A673 (cell line): Measurements from ENCODE around the gene SPRED2. TPM values are rescaled to one million over a fixed set of nuclear protein-coding genes. Genes with fewer than 3 reads are reported as not detected.
A peak's percentile ranks its signal among the peaks of the same experiment; 100 is the strongest.

Source experiments
- BruUV-seq: library from RNA; stranded (reverse); fragments of 400-500 nt; replicated peaks from 2 replicates; lab custom pipeline; 2021; lab: Mats Ljungman, UMichigan
- CTCF ChIA-PET: fragments of 300-600 bp; sonication (Branson Sonifier 250); formaldehyde crosslinking; loops from one replicate; lab custom pipeline; 2022; ENCODE audit warnings: antibody characterized with exemption; lab: Charles Lee
- POLR2A ChIA-PET: fragments of 300-600 bp; sonication (Branson Sonifier 250); formaldehyde crosslinking; loops from one replicate; lab custom pipeline; 2022; ENCODE audit warnings: antibody characterized with exemption; ENCODE audit not compliant: low non-redundant PET; lab: Charles Lee
- DNase-seq: peaks from one replicate; pipeline ENCODE4 v3.0.0-alpha.2; 2015; ENCODE audit warnings: low spot score
- H3K27ac ChIP-seq: fragments of 200-600 bp; sonication (generic); 2 replicates; pipeline ENCODE4 v1.5.1; 2016; ENCODE audit warnings: mixed run types, low read depth, mild to moderate bottlenecking, mixed read lengths, antibody characterized with exemption, low read length; ENCODE audit not compliant: poor library complexity, severe bottlenecking
- H3K27me3 ChIP-seq: fragments of 200-600 bp; sonication (generic); replicated peaks from 2 replicates; pipeline ENCODE4 v1.6.1; 2017; ENCODE audit warnings: mixed run types, low read depth, mild to moderate bottlenecking, mixed read lengths, antibody characterized with exemption, low read length; ENCODE audit not compliant: insufficient read depth, poor library complexity
- H3K36me3 ChIP-seq: fragments of 200-600 bp; sonication (generic); 2 replicates; pipeline ENCODE4 v1.6.1; 2016; ENCODE audit warnings: mixed run types, mild to moderate bottlenecking, mixed read lengths, antibody characterized with exemption, low read length; ENCODE audit not compliant: insufficient read depth, poor library complexity, severe bottlenecking
- H3K4me1 ChIP-seq: fragments of 200-600 bp; sonication (generic); 2 replicates; pipeline ENCODE4 v1.6.1; 2017; ENCODE audit warnings: mixed run types, mild to moderate bottlenecking, mixed read lengths, antibody characterized with exemption, low read length; ENCODE audit not compliant: insufficient read depth, poor library complexity, severe bottlenecking
- H3K4me3 ChIP-seq: fragments of 200-600 bp; sonication (generic); 2 replicates; pipeline ENCODE4 v1.5.1; 2016; ENCODE audit warnings: low read depth, mixed run types, mild to moderate bottlenecking, mixed read lengths, low read length; ENCODE audit not compliant: poor library complexity, severe bottlenecking
- H3K9me3 ChIP-seq: fragments of 200-600 bp; sonication (generic); 2 replicates; pipeline ENCODE4 v1.6.1; 2016; ENCODE audit warnings: mixed run types, low read depth, mild to moderate bottlenecking, mixed read lengths, antibody characterized with exemption, low read length; ENCODE audit not compliant: poor library complexity, severe bottlenecking
- CTCF ChIP-seq: fragments of 300-800, 200-600 bp; sonication (generic); conservative IDR thresholded peaks from 2 replicates; pipeline ENCODE4 v1.5.1; 2017; ENCODE audit warnings: low read depth, mild to moderate bottlenecking, antibody characterized with exemption, low read length, moderate library complexity, mixed read lengths
- EZH2 ChIP-seq: fragments of 200-600 bp; sonication (generic); IDR thresholded peaks from 2 replicates; pipeline ENCODE4 v1.6.1; 2017; ENCODE audit warnings: borderline replicate concordance, low read depth, mild to moderate bottlenecking, mixed read lengths, antibody characterized with exemption, low read length; ENCODE audit not compliant: poor library complexity, severe bottlenecking
- intact Hi-C: fragments of 100-400 bp; cut with micrococcal nuclease; formaldehyde crosslinking; loops from one replicate; pipeline ENCODE4 v1.10.0; 2022; ENCODE audit not compliant: unreplicated experiment
- total RNA-seq: library from RNA; stranded (reverse); gene quantifications from 2 replicates; pipeline ENCODE4 v1.2.3, GENCODE V29; 2021

SPRED2 gene
- total RNA-seq, 1 experiment from 2014 or later: 79.4 TPM

- Histone ChIP-seq H3K9me3 (no peaks in the 10 kb centered on the region), H3K36me3 (peaks cover 29% of the 10 kb centered on the region), H3K4me3 (no peak overlapping the region), H3K27me3 (no peaks in the 10 kb centered on the region), H3K27ac (no peak overlapping the region), H3K4me1 (peaks cover 8% of the 10 kb centered on the region)
- intact Hi-C loops: no loop called here
- ChIA-PET POLR2A (no interaction called here), CTCF (no interaction called here)
- no peak for TF ChIP-seq EZH2
- TF ChIP-seq CTCF: no peak
- no peak for DNase-seq
- BruUV-seq: no TSS peak
Measured at GRCh38 chr2:65309699-65310098, 122.7 kb downstream of the SPRED2 start.

DNA sequence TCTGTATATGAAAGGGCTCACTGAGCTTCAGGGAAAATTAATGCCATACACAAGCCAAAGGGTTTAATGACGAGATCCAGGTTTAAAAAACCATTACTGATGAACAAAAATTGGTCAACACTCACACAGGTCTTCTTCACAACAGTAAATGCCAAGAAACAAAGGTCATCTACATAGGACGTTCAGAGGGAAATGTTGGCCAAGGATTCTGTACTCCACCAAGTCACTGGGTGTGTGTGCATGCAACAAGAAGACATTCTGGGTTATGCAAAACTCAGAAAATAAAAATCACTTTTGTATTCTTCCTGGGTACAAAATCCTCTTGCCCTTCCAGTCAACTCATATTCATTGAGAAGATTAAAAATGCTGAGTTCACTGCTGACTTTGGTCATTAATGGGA is 126.5 kb downstream of the SPRED2 start:
- Histone ChIP-seq H3K27ac (no peak overlapping the region), H3K9me3 (no peaks in the 10 kb centered on the region), H3K4me3 (no peak overlapping the region), H3K27me3 (no peaks in the 10 kb centered on the region), H3K36me3 (peaks cover 6% of the 10 kb centered on the region), H3K4me1 (peaks cover 19% of the 10 kb centered on the region)
- no TSS peak for BruUV-seq
- no peak for TF ChIP-seq CTCF
- TF ChIP-seq EZH2: no peak
- intact Hi-C loops: no loop called here
- ChIA-PET POLR2A (no interaction called here), CTCF (no interaction called here)
- no peak for DNase-seq

DNA sequence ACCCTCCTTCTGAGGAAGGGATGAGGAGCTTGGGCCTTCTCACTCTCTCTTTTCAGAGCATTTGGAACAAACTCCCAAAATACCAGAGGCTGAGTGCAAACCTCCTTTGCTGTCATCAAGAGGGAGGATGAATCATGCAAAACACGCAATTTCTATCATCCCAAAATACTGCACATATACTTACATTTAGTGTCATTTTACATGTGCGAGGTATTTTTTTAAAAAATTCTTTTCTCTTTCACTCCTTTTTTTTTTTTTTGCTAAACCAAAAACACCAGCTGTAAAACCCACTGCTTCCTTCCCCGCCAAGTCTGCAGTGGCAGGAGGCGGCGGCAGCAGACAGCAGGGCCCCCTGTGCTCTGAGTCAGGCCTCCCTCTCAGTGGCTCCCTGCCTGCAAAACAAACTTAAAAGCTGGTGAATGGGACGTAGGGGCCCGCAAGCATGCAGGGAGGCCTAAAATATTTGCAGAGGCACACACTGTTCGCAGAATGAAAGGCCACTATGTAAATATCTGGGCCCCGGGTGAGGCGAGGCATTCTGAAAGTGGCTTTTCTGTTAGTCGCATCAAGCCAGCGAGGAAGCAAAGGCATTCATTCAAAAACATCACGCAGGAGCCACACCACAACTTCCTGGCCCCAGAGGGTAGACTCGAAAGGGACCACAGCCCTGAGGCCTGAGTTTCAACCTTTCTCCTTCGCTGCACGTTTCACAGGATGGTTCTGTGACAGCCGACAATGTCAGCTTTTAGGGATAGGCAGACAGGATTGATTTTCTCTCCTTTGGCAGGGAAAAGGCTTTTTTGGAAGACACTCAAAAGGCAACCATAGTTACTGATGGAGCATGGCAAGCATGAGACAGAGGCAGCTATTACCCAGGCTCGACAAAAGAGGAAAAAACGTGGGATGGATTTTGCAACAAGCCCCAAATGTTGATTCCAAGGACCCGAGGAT is 131.4 kb downstream of the SPRED2 start:
- ChIA-PET POLR2A (no interaction called here), CTCF (interaction anchor here (0.6 kb wide), 1 partner anchor 137 kb away, joined by 7 read pairs; no protein-coding TSS in a partner anchor)
- no peaks in the 10 kb centered on the region for H3K9me3 ChIP-seq
- H3K27me3 ChIP-seq: no peaks in the 10 kb centered on the region
- peak; percentile 61 for DNase-seq
- H3K27ac ChIP-seq: peak overlapping the region; percentile 54
- TF ChIP-seq CTCF (no peak), EZH2 (no peak)
- peaks cover 16% of the 10 kb centered on the region for H3K4me1 ChIP-seq
- H3K4me3 ChIP-seq: no peak overlapping the region
- intact Hi-C loops: no loop called here
- H3K36me3 ChIP-seq: no peaks in the 10 kb centered on the region
- no TSS peak for BruUV-seq
